IPS-15b (cell line): Measurements from ENCODE around the gene CLCNKA.
"Not testable (repeated sequence)": the region's sequence is repeated elsewhere in the genome, so short reads cannot be mapped to it uniquely, and the experiment has no call there.

Experiments used
- H3K27me3 ChIP-seq: one replicate; pipeline ENCODE4 v1.6.1; 2013; ENCODE audit warnings: low read length; ENCODE audit not compliant: control insufficient read depth, insufficient read depth
- H3K36me3 ChIP-seq: one replicate; pipeline ENCODE4 v1.6.1; 2013; ENCODE audit warnings: low read length; ENCODE audit not compliant: control insufficient read depth, insufficient read depth
- H3K4me1 ChIP-seq: one replicate; pipeline ENCODE4 v1.6.1; 2013; ENCODE audit warnings: mild to moderate bottlenecking, low read length; ENCODE audit not compliant: control insufficient read depth, insufficient read depth
- H3K4me3 ChIP-seq: one replicate; pipeline ENCODE4 v1.5.1; 2013; ENCODE audit warnings: low read depth, low read length
- H3K9ac ChIP-seq: one replicate; pipeline ENCODE4 v1.6.1; 2013; ENCODE audit warnings: low read depth, mild to moderate bottlenecking, low read length
- H3K9me3 ChIP-seq: one replicate; pipeline ENCODE4 v1.6.1; 2013; ENCODE audit warnings: mild to moderate bottlenecking, low read length; ENCODE audit not compliant: control insufficient read depth, insufficient read depth

CLCNKA gene

DNA sequence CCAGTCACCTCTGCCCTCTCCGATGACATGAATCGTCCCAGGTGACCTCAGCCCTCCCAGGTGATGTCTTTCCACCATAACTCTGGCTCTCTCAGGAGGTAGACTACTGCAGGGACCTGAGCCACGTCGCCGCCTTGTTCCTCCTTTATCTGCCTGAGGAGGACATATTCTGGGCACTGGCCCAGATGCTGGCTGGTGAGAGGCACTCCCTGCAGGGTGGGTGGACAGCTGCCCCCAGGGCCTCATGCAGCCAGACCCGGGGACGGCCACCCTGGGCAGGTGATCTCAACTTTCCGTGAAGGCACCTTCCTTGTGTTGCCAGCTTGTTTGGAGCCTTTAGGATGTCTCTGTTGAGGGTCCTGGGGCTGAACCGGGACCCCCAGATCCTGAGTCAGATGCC is 32.1 kb upstream of the CLCNKA start:
- Histone ChIP-seq H3K4me3 (no peak overlapping the region), H3K36me3 (no peaks in the 10 kb centered on the region), H3K4me1 (no peaks in the 10 kb centered on the region), H3K9ac (no peak overlapping the region), H3K9me3 (no peaks in the 10 kb centered on the region), H3K27me3 (no peaks in the 10 kb centered on the region)

DNA sequence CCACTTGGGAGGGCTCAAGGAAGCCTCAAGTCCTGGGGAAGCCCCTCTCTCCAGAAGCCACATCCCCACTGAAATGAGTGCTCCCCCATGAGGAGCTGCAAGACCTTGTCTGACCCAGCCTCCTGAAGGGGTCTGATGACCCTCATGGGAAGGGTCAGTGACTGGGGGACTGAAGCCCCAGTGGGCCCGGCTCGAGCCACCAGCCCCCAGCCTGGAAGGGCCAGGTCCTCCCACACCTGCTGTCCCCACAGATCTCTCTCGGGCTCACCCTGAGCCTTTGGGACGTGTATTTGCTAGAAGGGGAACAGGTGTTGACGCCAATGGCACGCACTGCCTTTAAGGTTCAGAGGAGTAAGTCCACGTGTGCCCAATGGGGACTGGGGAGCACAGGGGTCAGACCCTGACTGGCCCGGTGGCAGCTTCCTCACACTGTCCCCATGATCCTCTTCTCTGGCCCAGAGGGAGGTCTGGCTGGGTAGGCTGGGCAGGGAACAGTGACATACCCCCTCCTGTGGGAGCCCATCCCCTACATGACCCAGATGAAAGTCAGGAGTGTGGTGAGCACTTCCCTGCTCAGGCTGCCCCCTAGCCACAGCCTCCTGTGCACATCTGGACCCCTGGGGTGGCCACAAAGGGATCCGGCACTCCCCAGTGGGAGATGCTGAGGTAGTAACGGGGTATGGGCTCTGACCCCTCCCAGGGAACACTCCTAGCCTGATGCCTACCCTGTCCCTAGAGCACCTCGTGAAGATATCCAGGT is 30.2 kb upstream of the CLCNKA start:
- no peaks in the 10 kb centered on the region for H3K9me3 ChIP-seq
- H3K4me1 ChIP-seq: no peaks in the 10 kb centered on the region
- H3K9ac ChIP-seq: no peak overlapping the region
- no peaks in the 10 kb centered on the region for H3K36me3 ChIP-seq
- H3K27me3 ChIP-seq: no peaks in the 10 kb centered on the region
- H3K4me3 ChIP-seq: no peak overlapping the region

DNA sequence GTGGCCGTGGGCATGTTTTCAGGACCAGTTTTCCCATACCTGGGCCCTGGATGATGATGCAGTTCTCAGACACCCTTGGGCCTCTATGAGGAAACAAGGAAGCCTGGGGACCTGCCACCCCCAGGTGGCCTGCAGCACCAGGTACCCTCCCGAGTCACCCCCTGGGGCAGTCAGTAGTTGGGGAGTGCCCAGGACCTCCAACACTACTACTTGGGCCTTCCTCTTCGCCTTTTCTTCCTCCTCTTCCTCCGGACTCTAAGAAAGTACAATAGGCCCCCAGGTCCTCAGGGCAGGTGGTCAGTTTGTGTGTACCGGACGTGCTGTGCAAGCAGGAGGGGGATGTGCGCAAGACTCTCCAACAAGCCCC is 29.7 kb upstream of the CLCNKA start:
- Histone ChIP-seq H3K9ac (no peak overlapping the region), H3K27me3 (no peaks in the 10 kb centered on the region), H3K4me1 (no peaks in the 10 kb centered on the region), H3K9me3 (no peaks in the 10 kb centered on the region), H3K36me3 (no peaks in the 10 kb centered on the region), H3K4me3 (no peak overlapping the region)

DNA sequence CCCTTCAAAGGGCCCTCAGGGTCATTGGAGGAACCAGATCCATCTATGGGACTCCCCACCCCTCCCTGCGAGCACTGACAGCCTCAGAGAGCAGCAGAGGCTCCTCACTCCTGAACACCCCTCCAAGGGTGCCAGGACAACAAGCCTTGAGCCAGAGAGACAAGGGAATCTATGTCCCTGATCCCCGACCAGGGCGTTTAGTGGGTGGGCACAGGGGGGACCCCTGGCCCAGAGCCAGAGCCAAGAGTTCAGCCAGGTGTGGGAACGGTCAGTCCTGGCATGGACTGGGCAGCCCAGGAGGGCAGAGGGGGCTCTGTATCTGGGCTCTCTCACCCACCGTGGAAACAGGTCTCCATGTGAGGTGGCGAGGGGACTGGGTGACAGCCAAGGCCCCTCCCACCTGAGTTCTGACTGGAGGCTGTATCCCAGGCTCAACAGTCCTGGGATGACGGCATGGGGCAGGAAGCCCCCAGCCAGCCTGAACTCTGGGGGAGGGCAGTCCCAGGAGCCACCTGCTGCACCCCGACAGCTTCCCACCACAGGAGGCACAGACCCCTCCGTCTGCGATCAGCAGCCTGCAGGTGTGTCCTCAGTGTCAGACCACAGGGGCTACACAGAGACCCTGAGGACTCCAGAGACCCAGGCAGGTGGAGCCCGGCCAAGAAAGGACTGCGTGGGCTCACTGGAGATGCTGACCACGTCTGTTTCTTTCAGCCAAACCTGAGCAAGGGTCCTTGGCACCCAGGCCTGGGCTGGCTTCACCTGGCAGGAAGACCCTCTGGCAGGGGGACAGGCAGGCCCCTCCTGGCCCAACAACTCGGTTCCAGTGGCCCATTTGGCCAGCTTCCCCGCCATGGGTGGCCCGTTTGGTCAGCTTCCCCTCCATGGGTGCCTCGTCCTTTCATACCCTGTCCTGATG is 29.0 kb upstream of the CLCNKA start:
- Histone ChIP-seq H3K9ac (no peak overlapping the region), H3K27me3 (no peaks in the 10 kb centered on the region), H3K4me1 (no peaks in the 10 kb centered on the region), H3K36me3 (no peaks in the 10 kb centered on the region), H3K4me3 (no peak overlapping the region), H3K9me3 (no peaks in the 10 kb centered on the region)

DNA sequence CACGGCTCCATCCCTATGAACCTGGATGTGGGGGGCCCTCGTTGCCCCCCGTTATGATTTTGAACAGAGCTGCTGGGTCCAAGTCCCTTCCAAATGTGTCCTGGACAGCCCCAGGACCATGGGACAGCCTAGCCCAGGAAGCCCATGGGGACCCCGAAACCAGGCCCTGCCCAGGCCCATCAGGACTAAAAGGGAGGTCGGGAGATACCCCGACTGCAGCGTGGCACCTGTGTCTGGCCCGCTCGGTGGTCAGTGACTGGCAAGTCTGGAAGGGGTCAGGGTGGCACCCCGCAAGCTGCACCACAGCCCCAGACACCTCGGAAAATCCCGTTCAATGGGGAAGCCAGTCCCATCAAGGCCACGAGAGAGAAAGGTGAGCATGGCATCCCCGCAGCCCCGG is 28.2 kb upstream of the CLCNKA start:
- Histone ChIP-seq H3K27me3 (no peaks in the 10 kb centered on the region), H3K36me3 (no peaks in the 10 kb centered on the region), H3K4me3 (no peak overlapping the region), H3K9me3 (no peaks in the 10 kb centered on the region), H3K4me1 (no peaks in the 10 kb centered on the region), H3K9ac (no peak overlapping the region)

DNA sequence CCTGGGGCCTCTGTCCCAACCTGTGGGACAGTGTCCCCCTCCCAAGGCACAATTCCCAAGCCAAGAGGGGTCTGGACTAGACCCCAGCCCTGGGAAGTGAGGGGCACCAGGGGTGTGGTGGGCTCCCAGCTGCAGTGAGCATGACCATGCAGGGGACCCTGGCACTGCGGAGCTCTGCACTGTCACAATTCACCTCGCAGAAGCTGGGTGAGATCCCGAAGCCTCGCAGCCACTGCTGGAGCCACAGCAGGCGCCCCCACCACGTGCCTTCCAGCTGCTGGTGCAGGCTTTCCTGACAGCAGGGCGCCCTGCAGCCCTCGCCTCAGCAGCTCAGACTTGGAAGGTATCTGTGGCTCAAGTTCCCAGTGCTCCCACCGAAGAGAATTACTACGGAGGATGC is 27.8 kb upstream of the CLCNKA start:
- no peak overlapping the region for H3K9ac ChIP-seq
- H3K27me3 ChIP-seq: no peaks in the 10 kb centered on the region
- no peaks in the 10 kb centered on the region for H3K36me3 ChIP-seq
- no peaks in the 10 kb centered on the region for H3K4me1 ChIP-seq
- no peaks in the 10 kb centered on the region for H3K9me3 ChIP-seq
- H3K4me3 ChIP-seq: no peak overlapping the region

DNA sequence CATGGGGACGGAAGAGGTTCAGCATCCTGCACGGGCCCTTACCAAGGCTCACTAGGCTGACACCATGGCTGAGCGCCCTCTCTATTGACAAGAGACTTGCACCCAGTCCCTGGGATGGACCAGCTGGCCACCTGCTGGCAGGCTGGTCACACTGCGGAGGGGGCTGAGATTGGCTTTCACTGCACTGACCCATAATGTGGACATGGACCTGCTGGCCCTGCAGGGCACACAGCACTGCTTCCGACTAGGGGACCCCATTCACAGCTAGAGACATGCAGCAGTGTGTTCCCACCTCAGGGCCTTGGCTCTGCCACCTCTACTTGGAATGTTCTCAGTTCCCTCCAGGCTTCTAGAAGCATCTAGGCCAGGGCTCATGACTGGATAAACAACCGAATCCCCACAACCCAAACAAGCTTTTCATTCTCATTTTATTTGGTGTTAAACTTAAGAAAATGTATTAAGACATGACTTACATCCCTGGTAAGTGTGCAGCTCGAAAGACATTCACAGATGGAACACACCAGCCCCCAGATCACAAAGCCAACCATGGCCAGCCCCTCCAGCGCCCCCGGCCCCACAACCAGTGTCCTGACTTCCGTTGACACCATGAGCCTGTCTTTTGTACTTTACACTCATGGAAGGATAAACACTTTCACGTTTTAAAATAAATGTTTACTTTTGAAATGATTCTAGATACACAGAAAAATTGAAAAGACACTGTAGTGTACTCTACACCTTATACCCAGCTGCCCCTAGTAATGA is 27.1 kb upstream of the CLCNKA start:
- H3K36me3 ChIP-seq: no peaks in the 10 kb centered on the region
- H3K4me3 ChIP-seq: no peak overlapping the region
- no peak overlapping the region for H3K9ac ChIP-seq
- H3K9me3 ChIP-seq: no peaks in the 10 kb centered on the region
- H3K27me3 ChIP-seq: no peaks in the 10 kb centered on the region
- H3K4me1 ChIP-seq: no peaks in the 10 kb centered on the region

DNA sequence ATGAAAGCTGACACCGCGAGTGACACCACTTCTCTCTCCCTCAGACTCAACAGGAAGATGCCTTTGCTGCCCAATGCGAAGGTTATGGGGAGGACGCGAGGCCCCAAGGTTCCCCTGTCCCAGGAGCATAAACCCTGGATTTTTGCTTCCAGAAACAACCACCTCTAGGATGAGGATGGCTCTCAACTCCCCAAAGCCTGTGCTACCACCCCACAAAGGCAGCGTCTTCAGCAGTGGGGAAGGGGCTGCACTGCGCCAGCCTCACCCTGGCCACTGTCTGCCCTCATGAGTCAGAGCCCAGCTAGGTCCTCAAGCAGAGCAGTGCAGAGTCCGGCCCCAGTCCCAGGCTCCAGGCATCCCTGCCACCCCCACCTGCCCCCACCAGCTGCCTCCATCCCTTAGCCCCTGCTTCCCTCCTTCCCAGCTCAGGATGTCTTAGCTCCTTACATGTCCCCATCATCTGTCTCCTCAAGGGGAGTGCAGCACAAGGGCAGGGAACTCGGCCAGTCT is 24.7 kb upstream of the CLCNKA start:
- no peak overlapping the region for H3K9ac ChIP-seq
- no peaks in the 10 kb centered on the region for H3K36me3 ChIP-seq
- no peaks in the 10 kb centered on the region for H3K4me1 ChIP-seq
- H3K27me3 ChIP-seq: no peaks in the 10 kb centered on the region
- no peaks in the 10 kb centered on the region for H3K9me3 ChIP-seq
- H3K4me3 ChIP-seq: no peak overlapping the region

DNA sequence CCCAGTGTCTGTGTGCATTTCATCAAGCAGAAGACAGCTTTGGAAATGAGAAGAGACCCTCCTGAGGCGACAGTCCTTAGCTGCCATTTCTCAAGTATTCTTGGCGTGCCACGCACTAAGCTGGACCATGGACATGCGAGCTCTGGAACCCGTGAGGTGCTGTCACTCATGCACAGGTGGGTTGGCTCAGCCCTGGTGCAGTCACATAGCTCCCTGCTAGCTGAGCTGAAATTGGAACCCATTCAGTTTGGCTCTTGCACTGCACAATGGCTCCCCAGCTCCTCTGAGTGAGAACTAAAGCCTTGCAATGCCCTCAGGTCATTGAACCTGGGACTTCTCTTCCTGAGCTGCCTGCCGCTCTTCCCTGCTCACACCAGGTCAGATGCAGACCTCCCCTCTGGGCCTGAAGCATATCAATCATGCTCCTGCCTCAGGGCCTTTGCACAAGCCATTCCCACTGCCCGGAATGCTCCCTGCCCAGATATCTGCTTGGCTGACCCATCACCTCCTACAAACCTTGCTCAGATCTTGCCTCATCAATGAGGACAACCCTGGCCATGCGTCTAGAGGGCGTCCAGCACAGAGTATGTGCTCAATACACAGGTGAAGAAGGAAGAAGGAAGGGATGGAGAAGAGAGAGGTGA is 24.1 kb upstream of the CLCNKA start:
- Histone ChIP-seq H3K9me3 (no peaks in the 10 kb centered on the region), H3K27me3 (no peaks in the 10 kb centered on the region), H3K4me3 (no peak overlapping the region), H3K4me1 (no peaks in the 10 kb centered on the region), H3K36me3 (no peaks in the 10 kb centered on the region), H3K9ac (no peak overlapping the region)

DNA sequence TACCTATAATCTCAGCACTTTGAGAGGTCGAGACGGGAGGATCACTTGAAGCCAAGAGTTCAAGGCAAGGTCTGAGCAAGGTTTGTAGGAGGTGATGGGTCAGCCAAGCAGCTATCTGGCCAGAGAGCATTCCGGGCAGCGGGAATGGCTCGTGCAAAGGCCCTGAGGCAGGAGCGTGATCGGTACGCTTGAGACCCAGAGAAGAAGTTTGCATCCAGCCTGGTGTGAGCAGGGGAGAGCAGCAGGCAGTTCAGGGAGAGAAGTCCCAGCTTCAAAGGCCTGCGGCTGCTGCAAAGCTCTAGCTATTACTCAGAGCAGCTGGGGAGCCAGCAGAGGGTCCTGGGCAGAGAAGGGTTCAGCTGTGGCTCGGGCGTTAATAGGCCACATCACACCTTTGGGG is 22.9 kb upstream of the CLCNKA start:
- Histone ChIP-seq H3K9me3 (no peaks in the 10 kb centered on the region), H3K36me3 (no peaks in the 10 kb centered on the region), H3K27me3 (no peaks in the 10 kb centered on the region), H3K4me1 (no peaks in the 10 kb centered on the region), H3K4me3 (no peak overlapping the region), H3K9ac (no peak overlapping the region)

DNA sequence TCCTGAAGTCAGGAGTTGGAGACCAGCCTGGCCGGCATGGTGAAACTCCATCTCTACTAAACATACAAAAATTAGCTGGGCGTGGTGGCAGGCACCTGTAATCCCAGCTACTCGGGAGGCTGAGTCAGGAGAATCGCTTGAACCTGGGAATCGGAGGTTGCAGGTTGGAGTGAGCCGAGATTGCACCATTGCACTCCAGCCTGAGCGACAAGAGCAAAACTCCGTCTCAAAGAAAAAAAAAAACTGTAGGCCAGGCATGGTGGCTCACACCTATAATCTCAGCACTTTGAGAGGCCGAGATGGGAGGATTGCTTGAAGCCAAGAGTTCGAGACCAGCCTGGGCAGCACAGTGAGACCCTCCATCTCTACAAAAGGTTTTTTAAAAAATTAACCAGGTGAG is 20.6 kb upstream of the CLCNKA start:
- H3K9ac ChIP-seq, H3K4me3 ChIP-seq, H3K36me3 ChIP-seq, H3K27me3 ChIP-seq, H3K9me3 ChIP-seq, H3K4me1 ChIP-seq: not testable (repeated sequence)
